Measurements from ENCODE around the gene N4BP3. TPM values are rescaled to one million over a fixed set of nuclear protein-coding genes. Genes with fewer than 3 reads are reported as not detected.
"Not testable (repeated sequence)": the region's sequence is repeated elsewhere in the genome, so short reads cannot be mapped to it uniquely, and the experiment has no call there.

N4BP3 gene
- total RNA-seq, 8 experiments from 2014 or later = 0.41 to 11.4 (median 7.8) TPM

GRCh38 chr5:178117923-178118701 is 4.8 kb downstream of the N4BP3 start:
- in situ Hi-C loops (cut with MboI; ENCODE audit: low pct_unique_long_range_greater_than_20kb in 2 of 9, low sequenced_read_pairs in 9 of 9, unreplicated experiment in 9 of 9) = no loop called here
- no peak for ATAC-seq (replicated peaks in 6 of 8)
- WGBS, 10 experiments = 81% methylated on average over 5 of the region's 18 CpGs; no CpG with 5 or more reads in 9 of the 10 experiments
- H3K27ac ChIP-seq = no peak overlapping the region
- peaks cover 23 to 34% of the 10 kb centered on the region in 2 donors for H3K4me1 ChIP-seq (replicated peaks in 1 of 2)
- no peak overlapping the region for H3K4me3 ChIP-seq

GRCh38 chr5:178119915-178120606 is 6.7 kb downstream of the N4BP3 start:
- Histone ChIP-seq H3K4me3 (no peak overlapping the region), H3K4me1 (replicated peaks in 1 of 2) (peaks cover 18 to 29% of the 10 kb centered on the region in 2 donors), H3K27ac (no peak overlapping the region)
- in situ Hi-C loops (cut with MboI; ENCODE audit: low pct_unique_long_range_greater_than_20kb in 2 of 9, low sequenced_read_pairs in 9 of 9, unreplicated experiment in 9 of 9) = no loop called here
- 100% methylated on average over 1 of the region's 27 CpGs; no CpG with 5 or more reads in 8 of the 10 experiments for WGBS, 10 experiments
- ATAC-seq (replicated peaks in 6 of 8) = no peak

GRCh38 chr5:178120607-178121357 is 7.5 kb downstream of the N4BP3 start:
- H3K4me3 ChIP-seq = no peak overlapping the region

GRCh38 chr5:178121391-178122276 is 8.3 kb downstream of the N4BP3 start:
- 80 to 100% (median 100%) methylated on average over 1 to 11 of the region's 38 CpGs; no CpG with 5 or more reads in 7 of the 10 experiments for WGBS, 10 experiments
- ATAC-seq (replicated peaks in 6 of 8) = peak in 3 of 8 experiments; percentile 9 to 23 (median 12)
- Histone ChIP-seq H3K4me1 (replicated peaks in 1 of 2) (peaks cover 7 to 22% of the 10 kb centered on the region in 2 donors), H3K4me3 (no peak overlapping the region), H3K27ac (peak overlapping the region; percentile 42 to 44)
- in situ Hi-C loops (cut with MboI; ENCODE audit: low pct_unique_long_range_greater_than_20kb in 2 of 9, low sequenced_read_pairs in 9 of 9, unreplicated experiment in 9 of 9) = no loop called here

More at GRCh38 chr5:178120607-178121357, 7.5 kb downstream of the N4BP3 start:
- Histone ChIP-seq H3K27ac (peak overlapping the region; percentile 42 to 44), H3K4me1 (replicated peaks in 1 of 2) (peaks cover 11 to 22% of the 10 kb centered on the region in 2 donors)
- ATAC-seq (replicated peaks in 6 of 8) = peak; percentile 55 to 90 (median 76)
- in situ Hi-C loops (cut with MboI; ENCODE audit: low pct_unique_long_range_greater_than_20kb in 2 of 9, low sequenced_read_pairs in 9 of 9, unreplicated experiment in 9 of 9) = no loop called here
- WGBS, 10 experiments = 52% methylated on average over 5 of the region's 29 CpGs; no CpG with 5 or more reads in 9 of the 10 experiments

- H3K4me3 ChIP-seq = no peak overlapping the region
- in situ Hi-C loops (cut with MboI; ENCODE audit: low pct_unique_long_range_greater_than_20kb in 2 of 9, low sequenced_read_pairs in 9 of 9, unreplicated experiment in 9 of 9) = no loop called here
- 50 to 80% (median 70%) methylated on average over 1 to 2 of the region's 5 CpGs; no CpG with 5 or more reads in 6 of the 10 experiments for WGBS, 10 experiments
- peaks cover 3 to 18% of the 10 kb centered on the region in 2 donors for H3K4me1 ChIP-seq (replicated peaks in 1 of 2)
- ATAC-seq (replicated peaks in 6 of 8) = peak in 1 of 8 experiments; percentile 15
- H3K27ac ChIP-seq = no peak overlapping the region
Observed at GRCh38 chr5:178122346-178122745, 9.0 kb downstream of the N4BP3 start.

- no peak for ATAC-seq (replicated peaks in 6 of 8)
- 70 to 100% (median 80%) methylated on average over 1 to 6 of the region's 13 CpGs; no CpG with 5 or more reads in 5 of the 10 experiments for whole genome bisulfite sequencing, 10 experiments
- no peak overlapping the region for H3K27ac ChIP-seq
- no peak overlapping the region for H3K4me3 ChIP-seq
- in situ Hi-C loops (cut with MboI; ENCODE audit: low pct_unique_long_range_greater_than_20kb in 2 of 9, low sequenced_read_pairs in 9 of 9, unreplicated experiment in 9 of 9) = no loop called here
- H3K4me1 ChIP-seq (replicated peaks in 1 of 2) = peaks cover 3 to 18% of the 10 kb centered on the region in 2 donors
Observed at GRCh38 chr5:178123094-178123965, 10.0 kb downstream of the N4BP3 start.

- peaks cover 3 to 18% of the 10 kb centered on the region in 2 donors for H3K4me1 ChIP-seq (replicated peaks in 1 of 2)
- ATAC-seq (replicated peaks in 6 of 8) = no peak
- H3K4me3 ChIP-seq = no peak overlapping the region
- no peak overlapping the region for H3K27ac ChIP-seq
- 0 to 100% (median 92%) methylated on average over 1 to 5 of the region's 18 CpGs; no CpG with 5 or more reads in 6 of the 10 experiments for WGBS, 10 experiments
- in situ Hi-C loops (cut with MboI; ENCODE audit: low pct_unique_long_range_greater_than_20kb in 2 of 9, low sequenced_read_pairs in 9 of 9, unreplicated experiment in 9 of 9) = no loop called here
Observed at GRCh38 chr5:178123966-178124925, 10.9 kb downstream of the N4BP3 start.

- WGBS, 10 experiments = 40 to 92% (median 74%) methylated on average over 1 to 5 of the region's 10 CpGs; no CpG with 5 or more reads in 2 of the 10 experiments
- no peak for ATAC-seq (replicated peaks in 6 of 8)
- H3K27ac ChIP-seq = no peak overlapping the region
- no peak overlapping the region for H3K4me3 ChIP-seq
- in situ Hi-C loops (cut with MboI; ENCODE audit: low pct_unique_long_range_greater_than_20kb in 2 of 9, low sequenced_read_pairs in 9 of 9, unreplicated experiment in 9 of 9) = no loop called here
- H3K4me1 ChIP-seq (replicated peaks in 1 of 2) = peaks cover 3 to 24% of the 10 kb centered on the region in 2 donors
Observed at GRCh38 chr5:178125253-178125906, 12.0 kb downstream of the N4BP3 start.

GRCh38 chr5:178126556-178126955 is 13.2 kb downstream of the N4BP3 start:
- peaks cover 4 to 19% of the 10 kb centered on the region in 2 donors for H3K4me1 ChIP-seq (replicated peaks in 1 of 2)
- H3K4me3 ChIP-seq = no peak overlapping the region
- 11 to 93% (median 31%) methylated on average over 1 to 3 of the region's 3 CpGs; no CpG with 5 or more reads in 5 of the 10 experiments for WGBS, 10 experiments
- in situ Hi-C loops (cut with MboI; ENCODE audit: low pct_unique_long_range_greater_than_20kb in 2 of 9, low sequenced_read_pairs in 9 of 9, unreplicated experiment in 9 of 9) = no loop called here
- ATAC-seq (replicated peaks in 6 of 8) = no peak
- H3K27ac ChIP-seq = no peak overlapping the region

GRCh38 chr5:178127300-178128009 is 14.1 kb downstream of the N4BP3 start:
- in situ Hi-C loops (cut with MboI; ENCODE audit: low pct_unique_long_range_greater_than_20kb in 2 of 9, low sequenced_read_pairs in 9 of 9, unreplicated experiment in 9 of 9); H3K4me3 ChIP-seq; H3K27ac ChIP-seq: not testable (repeated sequence)

More at GRCh38 chr5:178127300-178128009, 14.1 kb downstream of the N4BP3 start:
- ATAC-seq (replicated peaks in 6 of 8) = not testable (repeated sequence)
- H3K4me1 ChIP-seq (replicated peaks in 1 of 2) = peaks cover 11 to 23% of the 10 kb centered on the region in 2 donors
- 43 to 100% (median 87%) methylated on average over 1 to 12 of the region's 14 CpGs; no CpG with 5 or more reads in 1 of the 10 experiments for WGBS, 10 experiments
